AG04449 (cell line): ENCODE results near the gene MCL1.
"Not testable (repeated sequence)": the region's sequence is repeated elsewhere in the genome, so short reads cannot be mapped to it uniquely, and the experiment has no call there.

Source experiments
- CTCF ChIA-PET: fragments of 350-600 bp; formaldehyde crosslinking; extraction: SDS; loops from one replicate; lab custom pipeline; 2021; ENCODE audit warnings: antibody characterized with exemption; lab: Yijun Ruan, JAX
- POLR2A ChIA-PET: fragments of 400-600, 350-600 bp; formaldehyde crosslinking; extraction: SDS; loops from one replicate; lab custom pipeline; 2020; ENCODE audit warnings: antibody characterized with exemption, inconsistent platforms; lab: Yijun Ruan, JAX
- DNase-seq: peaks from one replicate; pipeline ENCODE4 v3.0.0-alpha.2; 2010; ENCODE audit warnings: low read depth, low spot score
- H3K4me3 ChIP-seq: 2 replicates; pipeline ENCODE4 v1.5.1; 2011; ENCODE audit warnings: low read depth, mild to moderate bottlenecking, control low read depth, low read length
- TF ChIP-seq, protein P1 (sequence below): IDR thresholded peaks from one replicate; pipeline ENCODE4 v1.5.1; 2011; ENCODE audit warnings: mild to moderate bottlenecking, moderate library complexity, low read length, control low read depth, inconsistent platforms; ENCODE audit not compliant: insufficient read depth; ENCODE audit errors: missing control alignments

MCL1 gene

DNA sequence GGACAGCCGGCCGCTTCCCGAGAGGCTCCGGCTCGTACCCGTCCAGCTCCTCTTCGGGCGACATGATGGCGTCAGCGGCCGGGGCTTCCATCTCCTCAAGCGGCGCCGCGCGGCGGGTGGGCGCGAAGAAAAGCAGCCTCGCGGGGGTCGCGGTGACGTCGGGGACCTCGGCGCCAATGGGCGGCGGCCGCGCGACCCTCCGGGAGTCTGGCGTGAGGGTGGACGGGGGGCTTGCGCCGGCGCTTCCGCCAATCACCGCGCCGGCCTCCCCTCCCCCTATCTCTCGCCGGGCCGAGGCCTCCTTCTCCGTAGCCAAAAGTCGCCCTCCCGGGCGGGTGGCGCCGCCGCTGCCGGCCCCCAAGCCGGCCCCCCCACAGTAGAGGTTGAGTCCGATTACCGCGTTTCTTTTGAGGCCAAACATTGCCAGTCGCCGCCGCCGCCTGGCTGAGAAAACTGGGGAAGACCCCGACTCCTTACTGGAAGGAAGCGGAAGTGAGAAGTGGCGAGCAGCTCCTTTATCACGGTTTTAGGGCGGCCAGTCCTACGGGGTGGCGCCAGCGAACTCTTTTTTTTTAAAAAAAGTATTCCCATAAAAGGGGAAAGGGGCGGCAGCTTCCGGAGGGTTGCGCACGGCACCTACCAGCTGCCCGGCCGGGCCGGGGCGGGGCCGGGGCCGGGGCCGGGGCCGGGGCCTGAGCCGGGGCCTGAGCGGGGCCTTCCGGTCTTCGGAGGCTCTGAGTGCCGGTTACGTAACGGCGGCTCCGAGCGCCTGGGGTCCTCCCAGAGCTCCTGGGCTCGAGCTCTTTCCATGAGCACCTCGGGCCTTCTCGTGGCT, at the start of gene MCL1:
MCL1 (minus strand) TSS at position 501 of the 835 bp plus-strand sequence; CDS start at position 421, 80 bp downstream.
- ChIA-PET CTCF (interaction anchor here (0.9 to 6.5 kb wide), 9 partner anchors 14 to 427 kb away, joined by 3 to 69 read pairs (median 3); partner anchors contain the start of gene MINDY1), POLR2A (interaction anchor here (0.6 to 11.1 kb wide), 32 partner anchors 10 to 420 kb away, joined by 3 to 135 read pairs (median 4); partner anchors contain the start of genes APH1A, CERS2, CTSK and ECM1)
- peak; percentile 84 for DNase-seq
- peak within 1 kb of the TSS; percentile 100 for H3K4me3 ChIP-seq
- TF ChIP-seq, protein P1, sequence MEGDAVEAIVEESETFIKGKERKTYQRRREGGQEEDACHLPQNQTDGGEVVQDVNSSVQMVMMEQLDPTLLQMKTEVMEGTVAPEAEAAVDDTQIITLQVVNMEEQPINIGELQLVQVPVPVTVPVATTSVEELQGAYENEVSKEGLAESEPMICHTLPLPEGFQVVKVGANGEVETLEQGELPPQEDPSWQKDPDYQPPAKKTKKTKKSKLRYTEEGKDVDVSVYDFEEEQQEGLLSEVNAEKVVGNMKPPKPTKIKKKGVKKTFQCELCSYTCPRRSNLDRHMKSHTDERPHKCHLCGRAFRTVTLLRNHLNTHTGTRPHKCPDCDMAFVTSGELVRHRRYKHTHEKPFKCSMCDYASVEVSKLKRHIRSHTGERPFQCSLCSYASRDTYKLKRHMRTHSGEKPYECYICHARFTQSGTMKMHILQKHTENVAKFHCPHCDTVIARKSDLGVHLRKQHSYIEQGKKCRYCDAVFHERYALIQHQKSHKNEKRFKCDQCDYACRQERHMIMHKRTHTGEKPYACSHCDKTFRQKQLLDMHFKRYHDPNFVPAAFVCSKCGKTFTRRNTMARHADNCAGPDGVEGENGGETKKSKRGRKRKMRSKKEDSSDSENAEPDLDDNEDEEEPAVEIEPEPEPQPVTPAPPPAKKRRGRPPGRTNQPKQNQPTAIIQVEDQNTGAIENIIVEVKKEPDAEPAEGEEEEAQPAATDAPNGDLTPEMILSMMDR = no peak

- no peak for DNase-seq
- TF ChIP-seq, protein P1 = no peak
- CTCF ChIA-PET = interaction anchor here (1.4 to 19.2 kb wide), 3 partner anchors 9 to 66 kb away, joined by 4 to 315 read pairs (median 21); no protein-coding TSS in a partner anchor
- peak overlapping the region; percentile 75 for H3K4me3 ChIP-seq
- POLR2A ChIA-PET = interaction anchor here (0.9 to 1.7 kb wide), 3 partner anchors 9 to 52 kb away, joined by 3 to 24 read pairs (median 7); partner anchors contain the start of gene MCL1
These were observed 49.3 kb upstream of the MCL1 start for GRCh38 chr1:150628766-150629114.

GRCh38 chr1:150627826-150628410, 48.5 kb upstream of the MCL1 start:
- TF ChIP-seq, protein P1 = no peak
- DNase-seq = no peak
- ChIA-PET CTCF (interaction anchor here (1.0 to 19.2 kb wide), 7 partner anchors 8 to 372 kb away, joined by 3 to 315 read pairs (median 6); partner anchors contain the start of gene CTSK), POLR2A (interaction anchor here (1.2 kb wide), 1 partner anchor 49 kb away, joined by 5 read pairs; the partner anchor contains the start of gene MCL1)
- peak overlapping the region; percentile 75 for H3K4me3 ChIP-seq

GRCh38 chr1:150626150-150626549, 46.7 kb upstream of the MCL1 start:
- CTCF ChIA-PET = interaction anchor here (1.6 to 19.2 kb wide), 2 partner anchors 63 to 370 kb away, joined by 4 to 315 read pairs; no protein-coding TSS in a partner anchor
- H3K4me3 ChIP-seq = no peak overlapping the region
- POLR2A ChIA-PET = no interaction called here
- no peak for DNase-seq
- TF ChIP-seq, protein P1 = no peak

- not testable (repeated sequence) for H3K4me3 ChIP-seq, DNase-seq
- POLR2A ChIA-PET = interaction anchor here (0.7 kb wide), 1 partner anchor 18 kb away, joined by 5 read pairs; no protein-coding TSS in a partner anchor
- CTCF ChIA-PET = interaction anchor here (19.2 kb wide), 1 partner anchor 62 kb away, joined by 315 read pairs; no protein-coding TSS in a partner anchor
These were observed 45.1 kb upstream of the MCL1 start for GRCh38 chr1:150624546-150624945.

- POLR2A ChIA-PET = interaction anchor here (0.7 kb wide), 1 partner anchor 18 kb away, joined by 5 read pairs; no protein-coding TSS in a partner anchor
- not testable (repeated sequence) for DNase-seq, H3K4me3 ChIP-seq
- CTCF ChIA-PET = interaction anchor here (19.2 kb wide), 1 partner anchor 61 kb away, joined by 315 read pairs; no protein-coding TSS in a partner anchor
These were observed 44.7 kb upstream of the MCL1 start for GRCh38 chr1:150624134-150624533.
